SK-N-SH treated with all-trans-retinoic acid at 6 μM for 48 hours (cell line): ENCODE results near the gene CD86.

Experiments used
- ATAC-seq: fragments of 200-7000 bp; cut with Tn5 transposase; 3 replicates; pipeline ENCODE4 v1.9.1; 2020; ENCODE audit warnings: mild to moderate bottlenecking, moderate library complexity
- ARNTL ChIP-seq: fragments of 450-650 bp; formaldehyde crosslinking; IDR thresholded peaks from 2 replicates; pipeline ENCODE4 v1.5.0; 2020; ENCODE audit warnings: low read depth, mild to moderate bottlenecking, moderate library complexity, borderline replicate concordance
- BACH2 ChIP-seq: fragments of 250-450 bp; sonication (Bioruptor Pico); IDR thresholded peaks from 2 replicates; pipeline ENCODE4 v1.9.0; 2021; ENCODE audit warnings: mild to moderate bottlenecking, borderline replicate concordance
- CREB5 ChIP-seq: fragments of 250-450 bp; sonication (Bioruptor Pico); IDR thresholded peaks from 2 replicates; pipeline ENCODE4 v1.5.1; 2020; ENCODE audit warnings: low read depth, mild to moderate bottlenecking, moderate library complexity
- CSDC2 ChIP-seq: fragments of 250-450 bp; sonication (Bioruptor Pico); IDR thresholded peaks from 2 replicates; pipeline ENCODE4 v1.5.0; 2020; ENCODE audit warnings: mild to moderate bottlenecking, moderate library complexity
- CSRNP3 ChIP-seq: fragments of 250-450 bp; sonication (Bioruptor Pico); IDR thresholded peaks from 2 replicates; pipeline ENCODE4 v1.5.1; 2021; ENCODE audit warnings: mild to moderate bottlenecking, moderate library complexity
- ESRRG ChIP-seq: fragments of 250-450 bp; sonication (Bioruptor Pico); IDR thresholded peaks from 2 replicates; pipeline ENCODE4 v1.6.1; 2021; ENCODE audit warnings: mild to moderate bottlenecking
- GLIS3 ChIP-seq: fragments of 250-450 bp; sonication (Bioruptor Pico); IDR thresholded peaks from 2 replicates; pipeline ENCODE4 v1.5.0; 2020; ENCODE audit warnings: mild to moderate bottlenecking, moderate library complexity
- ISL1 ChIP-seq: fragments of 250-450 bp; sonication (Bioruptor Pico); IDR thresholded peaks from 2 replicates; pipeline ENCODE4 v2.1.2; 2022; ENCODE audit warnings: mild to moderate bottlenecking, moderate library complexity
- OSR1 ChIP-seq: fragments of 250-450 bp; sonication (Bioruptor Pico); IDR thresholded peaks from 2 replicates; pipeline ENCODE4 v1.8.0; 2022; ENCODE audit warnings: moderate library complexity, mild to moderate bottlenecking, inconsistent platforms
- PATZ1 ChIP-seq: fragments of 250-450 bp; sonication (Bioruptor Pico); IDR thresholded peaks from 2 replicates; pipeline ENCODE4 v1.8.0; 2020; ENCODE audit warnings: mild to moderate bottlenecking, moderate library complexity, borderline replicate concordance
- PPARA ChIP-seq: fragments of 250-450 bp; sonication (Bioruptor Pico); IDR thresholded peaks from 2 replicates; pipeline ENCODE4 v1.5.0; 2020; ENCODE audit warnings: mild to moderate bottlenecking, borderline replicate concordance
- RARB ChIP-seq: fragments of 250-450 bp; sonication (Bioruptor Pico); IDR thresholded peaks from 2 replicates; pipeline ENCODE4 v1.8.0; 2021; ENCODE audit warnings: mild to moderate bottlenecking, moderate library complexity
- TCF4 ChIP-seq: fragments of 250-450 bp; sonication (Bioruptor Pico); IDR thresholded peaks from 2 replicates; pipeline ENCODE4 v1.8.0; 2021; ENCODE audit warnings: mild to moderate bottlenecking, moderate library complexity, borderline replicate concordance
- TOX ChIP-seq: fragments of 250-450 bp; sonication (Bioruptor Pico); IDR thresholded peaks from 2 replicates; pipeline ENCODE4 v1.8.0; 2021; ENCODE audit warnings: mild to moderate bottlenecking, moderate library complexity, borderline replicate concordance
- TSHZ2 ChIP-seq: fragments of 250-450 bp; sonication (Bioruptor Pico); IDR thresholded peaks from 2 replicates; pipeline ENCODE4 v1.5.0; 2020; ENCODE audit warnings: mild to moderate bottlenecking, moderate library complexity
- ZC3H10 ChIP-seq: fragments of 250-450 bp; sonication (Bioruptor Pico); IDR thresholded peaks from 2 replicates; pipeline ENCODE4 v1.5.1; 2021; ENCODE audit warnings: mild to moderate bottlenecking, moderate library complexity
- ZFP3 ChIP-seq: fragments of 250-450 bp; sonication (Bioruptor Pico); IDR thresholded peaks from 2 replicates; pipeline ENCODE4 v1.5.0; 2020; ENCODE audit warnings: mild to moderate bottlenecking, moderate library complexity
- ZFP30 ChIP-seq: fragments of 450-650 bp; formaldehyde crosslinking; IDR thresholded peaks from 2 replicates; pipeline ENCODE4 v1.5.0; 2022; ENCODE audit warnings: mild to moderate bottlenecking, moderate library complexity
- ZNF565 ChIP-seq: fragments of 450-650 bp; formaldehyde crosslinking; conservative IDR thresholded peaks from 2 replicates; pipeline ENCODE4 v1.5.0; 2020; ENCODE audit warnings: low read depth, mild to moderate bottlenecking, moderate library complexity
- ZNF70 ChIP-seq: fragments of 450-650 bp; formaldehyde crosslinking; IDR thresholded peaks from 2 replicates; pipeline ENCODE4 v1.5.0; 2020; ENCODE audit warnings: mild to moderate bottlenecking, moderate library complexity
- ZNF8 ChIP-seq: fragments of 450-650 bp; formaldehyde crosslinking; IDR thresholded peaks from 2 replicates; pipeline ENCODE4 v1.5.0; 2020; ENCODE audit warnings: mild to moderate bottlenecking, moderate library complexity

CD86 gene

GRCh38 chr3:122107171-122107570, 52.0 kb downstream of the CD86 start:
- TF ChIP-seq ZNF70 (CRISPR knock-in tag) (no peak), ZFP30 (CRISPR knock-in tag) (no peak), ZFP3 (no peak)
- no peak for ATAC-seq

- no peak for ATAC-seq
- no peak for TF ChIP-seq CREB5 (CRISPR knock-in tag)
Observed at GRCh38 chr3:122111974-122112373, 56.8 kb downstream of the CD86 start.

GRCh38 chr3:122112754-122113153, 57.6 kb downstream of the CD86 start:
- ATAC-seq: no peak
- TF ChIP-seq ZFP3 (no peak), ESRRG (no peak), ZNF565 (CRISPR knock-in tag) (no peak), OSR1 (no peak)

GRCh38 chr3:122123850-122124249, 68.7 kb downstream of the CD86 start:
- no peak for ATAC-seq
- TF ChIP-seq ESRRG: no peak
- no peak for TF ChIP-seq GLIS3 (CRISPR knock-in tag)
- no peak for TF ChIP-seq ZNF8 (CRISPR knock-in tag)
- TF ChIP-seq ZNF565 (CRISPR knock-in tag): no peak
- no peak for TF ChIP-seq ZFP3
- no peak for TF ChIP-seq ARNTL (CRISPR knock-in tag)
- TF ChIP-seq RARB (CRISPR knock-in tag): no peak
- no peak for TF ChIP-seq CSDC2
- no peak for TF ChIP-seq ISL1 (CRISPR knock-in tag)
- TF ChIP-seq TOX: no peak
- no peak for TF ChIP-seq ZC3H10 (CRISPR knock-in tag)
- no peak for TF ChIP-seq ZNF70 (CRISPR knock-in tag)
- TF ChIP-seq TSHZ2 (CRISPR knock-in tag): no peak
- no peak for TF ChIP-seq CREB5 (CRISPR knock-in tag)
- TF ChIP-seq PATZ1: no peak
- TF ChIP-seq TCF4: no peak
- no peak for TF ChIP-seq BACH2 (CRISPR knock-in tag)
- no peak for TF ChIP-seq PPARA (CRISPR knock-in tag)
- TF ChIP-seq CSRNP3 (CRISPR knock-in tag): no peak
- TF ChIP-seq, all 23 proteins: peak for 0
